T-helper 9 cell (primary cell): ENCODE data around the gene BEST1.

Source experiments
- DNase-seq: peaks from one replicate; pipeline ENCODE4 v3.0.0-alpha.2; 2020
- total RNA-seq, 2 donors: gene quantifications; one replicate each; lab custom pipeline; 2026; lab: John Stamatoyannopoulos, UW

The BEST1 gene
- 0.07 to 0.24 reads per million in 2 donors for total RNA-seq

DNA sequence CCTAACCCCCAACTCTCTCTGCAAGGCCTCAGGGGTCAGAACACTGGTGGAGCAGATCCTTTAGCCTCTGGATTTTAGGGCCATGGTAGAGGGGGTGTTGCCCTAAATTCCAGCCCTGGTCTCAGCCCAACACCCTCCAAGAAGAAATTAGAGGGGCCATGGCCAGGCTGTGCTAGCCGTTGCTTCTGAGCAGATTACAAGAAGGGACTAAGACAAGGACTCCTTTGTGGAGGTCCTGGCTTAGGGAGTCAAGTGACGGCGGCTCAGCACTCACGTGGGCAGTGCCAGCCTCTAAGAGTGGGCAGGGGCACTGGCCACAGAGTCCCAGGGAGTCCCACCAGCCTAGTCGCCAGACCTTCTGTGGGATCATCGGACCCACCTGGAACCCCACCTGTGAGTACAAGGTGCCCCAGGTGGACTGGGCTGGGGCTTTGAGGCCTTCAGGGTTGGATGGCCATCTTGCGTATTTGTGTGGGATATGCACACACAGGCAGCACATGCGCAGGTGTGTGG is at the start of gene BEST1:
TSS of gene BEST1 (plus strand) at position 317 of the 513 bp plus-strand sequence. CDS start 1,456 bp downstream, outside the sequence.
- DNase-seq: no peak

DNA sequence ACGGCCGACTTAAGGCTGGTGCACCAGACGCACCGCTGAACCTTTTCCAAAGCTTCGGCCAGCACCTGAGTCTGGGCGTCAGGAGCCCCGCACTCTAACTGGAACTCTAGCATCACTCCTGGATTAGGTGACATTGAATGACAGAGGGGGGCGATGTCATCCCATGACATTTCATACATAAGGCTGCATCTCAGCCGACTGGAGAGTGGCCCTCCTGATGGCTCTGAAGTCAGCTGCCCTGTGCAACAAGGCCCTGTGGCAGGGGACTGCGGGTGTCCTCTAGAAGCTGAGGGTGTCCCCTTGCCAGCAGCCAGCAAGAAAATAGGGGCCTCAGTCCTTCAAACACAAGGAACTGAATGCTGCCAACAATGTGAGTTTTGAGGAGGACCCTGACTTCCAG is 48.8 kb upstream of the BEST1 start:
- no peak for DNase-seq

DNA sequence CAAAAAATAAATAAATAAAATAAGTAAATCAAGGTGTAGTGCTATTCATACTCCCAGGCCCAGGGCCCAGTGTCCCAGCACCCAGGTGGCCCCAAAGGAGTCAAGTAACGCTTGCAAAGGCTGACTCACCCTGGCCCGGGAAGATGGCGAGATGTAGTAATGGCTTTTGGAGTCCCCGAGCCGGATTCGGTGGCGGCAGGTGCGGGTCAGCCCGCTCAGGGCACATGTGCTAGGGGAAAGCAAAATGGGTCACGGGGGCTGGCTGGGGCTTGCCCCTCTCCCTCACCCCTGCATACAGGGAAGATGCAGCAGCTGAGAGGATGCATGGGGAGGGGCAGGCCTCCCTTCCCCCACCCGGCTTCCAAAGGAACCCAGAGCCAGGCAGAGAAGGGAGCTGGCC is 47.8 kb upstream of the BEST1 start:
- DNase-seq: no peak

DNA sequence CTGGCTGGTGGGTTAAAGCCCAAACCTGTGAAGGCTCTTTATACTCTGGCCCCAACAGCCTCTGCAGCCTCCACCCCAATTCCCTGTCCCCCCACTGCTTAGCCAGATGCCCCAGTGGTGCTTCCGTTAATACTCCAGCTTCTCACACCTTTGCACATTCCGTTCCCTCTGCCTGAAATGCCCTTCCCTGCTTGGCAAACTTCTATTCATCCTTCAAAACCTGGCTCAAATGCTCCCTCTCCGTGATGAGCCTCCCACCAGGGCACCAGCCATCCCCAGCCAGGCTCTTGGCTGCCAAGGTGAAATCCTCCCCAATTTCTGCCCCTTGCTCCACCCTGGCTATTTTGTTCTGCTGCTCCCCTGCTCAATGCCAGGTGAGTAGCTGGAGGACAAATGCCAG is 46.3 kb upstream of the BEST1 start:
- no peak for DNase-seq

DNA sequence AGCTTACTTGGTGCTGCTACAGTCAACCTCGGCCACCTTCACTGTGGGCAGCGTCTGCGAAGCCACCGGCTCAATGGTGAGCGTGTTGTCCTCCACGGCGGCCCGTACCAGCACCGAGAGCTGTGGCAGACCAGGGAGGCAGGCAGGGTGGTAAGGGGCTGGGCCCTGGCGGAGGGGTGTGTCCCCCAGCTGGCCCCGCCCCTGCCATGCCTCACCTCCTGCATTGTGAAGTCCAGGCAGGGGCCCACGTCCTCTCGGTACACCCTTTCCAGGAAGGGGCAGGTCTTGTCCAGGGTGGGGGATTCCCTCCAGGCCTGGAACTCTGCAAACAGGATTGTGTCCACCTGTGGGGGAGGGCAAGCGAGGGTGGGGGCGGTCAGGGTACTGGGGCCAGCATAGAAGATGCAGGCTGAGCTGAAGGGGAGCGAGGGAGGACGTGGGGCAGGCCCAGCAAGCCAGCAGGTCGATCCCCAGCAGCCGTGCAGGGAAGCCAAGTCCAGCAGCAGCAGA is 45.6 kb upstream of the BEST1 start:
- DNase-seq: no peak

DNA sequence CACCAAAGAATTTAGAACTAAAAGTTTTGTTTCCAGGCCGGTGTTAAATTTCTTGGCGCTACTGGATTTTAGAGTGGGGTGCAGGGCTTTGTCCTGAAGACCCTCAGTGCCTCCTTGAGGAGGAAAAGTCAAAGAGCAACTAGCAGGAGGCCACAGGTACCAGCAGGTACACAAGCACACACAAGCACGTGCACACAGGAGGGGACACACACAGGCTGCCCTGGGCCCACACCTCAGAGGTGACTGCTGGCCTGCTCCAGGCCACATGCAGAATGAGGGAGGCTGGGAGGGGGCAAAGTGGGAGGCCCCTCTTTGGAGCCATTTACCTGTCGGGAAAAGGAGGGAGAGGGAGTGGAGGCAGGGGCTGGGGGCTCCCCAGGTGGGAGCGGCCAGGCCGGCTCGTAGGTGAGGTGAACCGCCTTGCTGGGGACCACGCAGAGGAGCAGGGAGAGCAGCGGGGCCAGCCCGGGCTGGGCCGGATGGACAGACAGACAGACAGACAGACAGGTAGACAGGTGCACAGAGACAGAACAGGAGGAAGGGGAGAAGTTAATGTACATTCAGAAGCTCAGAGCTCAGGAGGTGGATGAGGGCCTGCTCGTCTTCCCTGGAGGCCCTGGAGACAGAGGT is 45.0 kb upstream of the BEST1 start:
- no peak for DNase-seq

DNA sequence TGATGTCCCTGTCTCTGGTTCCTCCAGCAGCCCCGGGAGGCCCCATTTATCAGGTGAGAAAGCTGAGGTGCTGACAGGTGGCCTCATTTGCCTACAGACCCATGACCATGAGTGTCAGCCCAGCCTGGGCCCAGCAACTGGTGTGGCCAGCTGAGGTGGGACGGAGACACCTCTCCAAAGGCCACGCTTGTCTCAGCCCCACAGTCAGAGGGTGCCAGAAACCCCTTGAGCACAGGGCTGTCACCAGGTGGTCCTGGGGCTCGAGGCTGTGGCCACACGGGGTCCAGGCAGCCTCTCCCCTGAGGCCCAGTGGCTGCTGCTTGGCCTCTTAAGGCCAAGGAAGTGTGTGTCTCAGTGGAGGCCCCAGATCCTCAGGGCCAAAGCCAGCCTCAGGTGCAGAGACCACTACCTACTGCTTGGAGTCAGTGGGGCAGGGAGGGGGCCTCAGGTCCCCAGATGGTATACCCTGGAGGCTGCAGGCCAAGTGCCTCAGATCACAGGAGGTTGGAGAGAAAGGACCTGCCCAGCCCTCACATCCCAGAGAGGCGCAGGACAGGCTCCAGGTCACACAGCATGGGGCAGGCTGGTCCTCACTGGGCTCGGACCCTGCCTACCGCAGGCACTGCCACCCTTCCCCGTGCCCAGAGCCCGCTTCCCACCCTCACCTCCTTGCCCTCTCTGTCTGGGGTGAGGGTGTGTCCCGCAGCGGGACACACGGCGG is 44.2 kb upstream of the BEST1 start:
- DNase-seq: no peak

DNA sequence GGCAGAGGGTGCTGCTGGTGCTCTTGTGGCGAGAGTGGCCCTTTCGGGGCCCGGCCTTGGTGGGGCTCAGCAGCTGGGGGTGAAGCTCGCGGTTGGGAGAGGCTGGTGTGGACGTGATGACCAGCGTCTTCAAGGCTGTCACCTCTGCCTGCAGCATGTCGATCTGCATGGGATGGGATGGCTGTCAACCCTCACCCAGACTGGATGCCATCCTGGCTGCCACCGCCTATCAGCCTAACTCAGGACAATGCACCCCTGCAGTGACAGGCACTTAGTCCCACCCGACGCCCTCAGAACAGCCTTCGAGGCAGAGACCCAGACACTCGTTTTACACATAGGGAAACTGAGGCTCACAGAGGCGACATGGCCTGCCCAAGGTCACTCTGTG is 43.6 kb upstream of the BEST1 start:
- DNase-seq: no peak

DNA sequence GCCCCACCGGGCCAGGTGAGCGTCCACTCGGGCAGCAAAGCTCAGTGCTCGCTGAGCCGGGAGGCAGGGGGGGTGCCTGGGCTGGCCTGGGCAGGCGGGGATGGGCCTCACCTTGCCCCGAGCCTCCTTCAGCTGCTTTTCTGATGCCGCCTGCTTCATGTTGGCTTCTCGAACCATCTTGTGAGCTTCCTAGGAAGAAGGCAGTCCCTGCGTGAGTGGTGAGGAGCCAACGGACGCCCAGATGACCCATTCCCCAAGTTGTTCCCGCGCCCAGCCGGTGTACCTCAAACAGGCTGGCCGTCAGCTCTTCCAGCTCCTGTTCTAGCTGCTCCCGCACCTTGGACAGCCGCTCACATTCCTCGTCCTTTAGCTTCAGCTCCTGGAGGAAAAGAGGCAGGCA is 42.9 kb upstream of the BEST1 start:
- no peak for DNase-seq

DNA sequence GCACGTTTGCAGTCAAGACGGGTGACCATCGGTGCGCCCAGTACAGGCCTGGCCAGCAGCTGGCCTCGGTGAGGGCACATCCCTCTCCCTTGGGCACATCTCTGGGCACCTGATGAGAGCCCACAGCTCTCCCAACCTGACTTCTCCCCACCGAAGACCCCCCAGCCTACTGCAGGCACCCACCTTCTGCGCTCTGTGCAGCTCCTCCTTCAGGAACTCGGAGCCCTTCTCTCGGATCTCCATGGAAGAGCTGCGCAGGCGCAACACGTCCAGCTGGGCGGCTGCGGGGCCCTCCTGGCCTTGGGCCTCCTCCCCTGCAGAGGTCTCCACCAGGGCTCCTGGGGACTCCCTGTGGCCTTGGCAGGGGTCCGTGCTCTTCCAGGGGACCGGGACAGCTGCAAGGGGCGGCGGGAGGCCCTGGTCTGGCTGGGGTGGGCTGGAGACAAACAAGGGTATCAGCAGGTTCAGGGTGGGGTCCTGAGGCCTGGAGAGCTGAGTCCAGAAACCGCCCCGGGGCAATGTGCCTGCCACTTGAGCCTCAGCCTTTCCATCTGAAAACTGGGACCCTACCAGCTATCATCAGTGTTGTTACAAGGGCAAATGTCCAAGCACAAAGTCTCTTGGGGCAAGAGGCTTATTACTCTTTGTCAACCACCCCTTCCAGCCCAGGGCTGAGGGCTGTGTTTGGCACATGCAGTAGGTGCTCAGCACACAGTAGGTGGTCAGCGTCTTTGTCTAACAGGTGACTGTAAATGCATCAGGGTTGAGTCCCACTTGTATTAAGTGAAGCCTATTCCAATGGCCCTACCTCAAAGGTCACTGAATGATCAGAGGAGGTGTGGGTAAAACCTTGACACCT is 42.1 kb upstream of the BEST1 start:
- DNase-seq: no peak

DNA sequence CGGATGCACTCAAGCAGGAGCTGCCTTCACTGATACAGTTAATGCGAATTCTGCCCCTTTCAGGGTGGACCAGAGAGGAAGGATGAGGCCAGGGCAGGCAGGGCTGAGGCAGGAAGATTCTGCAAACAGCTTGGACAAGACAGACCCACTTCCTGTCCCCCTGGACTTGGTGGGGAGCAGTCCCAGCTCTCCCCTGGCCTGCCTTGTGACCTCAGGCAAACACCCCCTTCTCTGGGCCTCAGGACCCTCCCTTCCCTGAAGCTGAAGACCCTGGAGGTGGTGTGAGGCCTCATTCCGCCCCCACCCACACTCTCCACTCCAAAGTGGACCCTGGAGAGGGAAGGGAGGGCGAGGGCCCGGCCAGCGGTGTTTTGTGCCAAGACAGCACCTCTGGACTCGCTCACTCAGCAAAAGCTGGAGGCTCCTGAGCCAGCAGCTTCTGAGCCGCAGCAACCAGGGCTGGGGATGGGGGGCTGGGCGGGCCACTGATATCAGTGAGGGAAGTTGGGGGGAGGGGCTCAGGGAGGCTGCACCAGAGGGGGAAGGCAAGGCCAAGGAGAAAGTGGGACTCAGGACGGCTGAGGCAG is 41.3 kb upstream of the BEST1 start:
- DNase-seq: no peak

DNA sequence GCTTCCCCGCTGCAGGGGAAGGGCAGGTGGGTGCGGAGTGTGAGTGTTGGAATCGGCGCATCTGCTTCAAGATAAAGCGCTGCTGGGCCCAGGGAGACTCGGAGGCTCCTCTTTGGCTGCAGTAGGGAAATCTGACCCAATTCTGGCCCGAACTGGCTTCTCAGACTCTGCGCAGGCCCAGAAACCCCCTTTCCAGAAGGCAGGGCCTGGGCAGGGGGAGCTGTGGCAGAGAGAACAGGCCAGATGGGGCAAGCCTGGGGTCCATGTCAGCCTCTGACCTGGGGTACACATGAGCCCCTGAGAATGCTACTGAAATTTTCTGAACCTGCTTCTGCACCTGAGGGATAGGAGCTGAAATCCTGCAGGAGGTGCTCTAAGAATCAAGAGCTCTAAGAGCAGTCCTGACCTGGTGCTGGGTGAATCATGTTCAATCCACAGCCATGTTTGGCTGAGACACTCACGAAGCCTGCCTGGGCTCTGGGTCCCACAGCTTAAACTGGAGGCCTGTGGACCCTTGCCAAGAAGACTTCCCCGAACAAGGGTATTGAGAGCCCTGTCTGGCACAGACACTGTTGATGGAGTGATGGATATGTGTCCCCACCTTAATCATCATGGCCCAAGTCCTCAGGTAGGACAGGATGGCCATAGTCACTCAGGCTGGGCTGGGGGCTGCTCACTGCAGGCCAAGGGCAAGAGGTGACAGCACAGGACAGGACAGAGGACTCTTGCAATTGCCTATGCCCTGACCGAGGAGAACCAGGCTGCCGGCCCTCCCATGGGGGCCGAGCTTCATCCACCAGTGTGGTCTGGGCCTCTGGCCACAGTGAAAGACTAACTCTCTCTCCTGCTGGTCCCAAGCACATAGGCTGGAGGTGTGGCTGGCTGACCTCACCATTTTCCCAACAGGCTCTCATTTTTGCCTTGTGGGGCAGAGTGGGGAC is 39.7 kb upstream of the BEST1 start:
- DNase-seq: no peak

DNA sequence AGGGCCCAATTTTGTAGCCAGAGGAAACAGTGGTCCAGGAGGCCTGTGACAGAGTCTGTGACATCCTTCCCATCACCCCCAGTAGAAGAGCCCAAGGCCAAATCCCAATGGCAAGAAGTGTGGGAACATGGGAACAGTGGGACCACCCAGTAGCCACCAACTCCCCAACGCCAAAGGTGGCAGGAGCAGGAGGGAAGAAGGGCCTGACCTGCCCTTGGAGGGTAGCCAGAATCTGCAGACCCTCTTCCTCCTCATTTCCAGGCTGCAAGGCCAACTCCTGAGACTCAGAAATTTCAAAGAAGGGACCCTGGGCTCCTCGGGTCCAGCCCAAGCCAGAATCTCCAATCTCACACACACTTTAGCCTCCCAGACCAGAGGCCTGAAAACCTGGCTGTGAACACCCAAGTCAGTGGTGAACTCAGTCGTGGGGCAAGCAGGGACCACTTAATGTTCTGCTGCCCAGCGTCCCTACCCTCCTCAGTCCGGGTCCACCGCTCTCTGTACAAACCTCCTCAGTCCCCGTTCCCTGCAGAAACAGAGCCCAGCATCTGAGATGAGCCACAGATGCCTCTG is 38.9 kb upstream of the BEST1 start:
- DNase-seq: no peak

DNA sequence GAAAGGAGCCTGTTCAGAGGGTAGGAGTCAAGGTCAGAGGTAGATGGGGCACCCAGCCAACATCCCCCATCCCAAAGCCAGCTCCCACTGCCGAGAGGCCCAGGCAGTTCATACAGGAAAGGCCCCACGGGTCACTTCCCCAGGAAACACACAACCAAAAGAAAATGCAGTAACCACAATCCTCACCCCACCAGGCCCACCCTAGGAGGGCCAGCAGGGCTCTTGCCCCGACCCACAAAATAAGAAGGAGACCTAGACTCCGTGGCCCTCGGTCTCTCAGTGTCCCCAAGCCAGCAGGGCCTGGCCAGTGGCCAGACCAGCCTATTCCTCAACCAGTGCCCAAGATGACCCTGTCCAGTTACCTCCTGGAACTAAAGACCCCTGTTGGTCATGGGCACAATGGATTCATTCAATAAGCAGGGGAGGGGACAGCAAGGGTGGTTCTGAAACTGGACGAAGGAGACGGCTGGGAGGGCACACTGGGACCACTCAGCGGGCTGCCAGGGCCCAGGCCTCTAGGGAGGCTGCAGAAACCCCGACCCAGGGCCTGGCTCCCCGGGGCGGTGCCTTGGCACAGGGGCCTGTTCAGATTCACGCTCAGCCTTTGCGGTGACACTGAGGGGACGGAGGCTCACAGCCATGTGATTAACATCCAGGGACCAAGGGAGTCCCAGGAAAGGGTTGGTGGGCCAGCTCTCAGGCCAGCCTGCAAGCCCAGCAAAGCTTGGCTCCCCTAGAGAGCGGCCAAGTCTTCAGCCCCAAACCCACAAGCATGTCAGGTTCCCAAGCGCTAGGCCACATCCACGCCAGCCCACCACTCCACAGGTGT is 38.2 kb upstream of the BEST1 start:
- no peak for DNase-seq

DNA sequence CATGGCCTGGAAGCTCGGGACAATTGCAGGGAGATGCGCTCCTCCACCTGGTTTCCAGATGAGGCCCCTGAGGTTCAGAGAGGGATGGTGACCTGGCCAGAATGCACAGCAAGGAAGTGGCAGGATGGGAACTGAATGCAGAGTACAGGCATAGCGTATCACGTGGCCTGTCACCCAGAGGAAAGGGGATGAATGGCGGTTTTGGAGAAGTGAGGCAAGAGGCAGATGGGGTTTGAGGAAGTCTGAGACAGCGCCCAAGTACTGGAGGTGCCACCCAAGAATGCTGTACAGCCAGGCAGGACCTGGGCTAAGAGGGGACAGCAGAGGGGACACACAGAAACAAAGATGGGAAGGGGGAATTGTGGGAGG is 37.6 kb upstream of the BEST1 start:
- no peak for DNase-seq

DNA sequence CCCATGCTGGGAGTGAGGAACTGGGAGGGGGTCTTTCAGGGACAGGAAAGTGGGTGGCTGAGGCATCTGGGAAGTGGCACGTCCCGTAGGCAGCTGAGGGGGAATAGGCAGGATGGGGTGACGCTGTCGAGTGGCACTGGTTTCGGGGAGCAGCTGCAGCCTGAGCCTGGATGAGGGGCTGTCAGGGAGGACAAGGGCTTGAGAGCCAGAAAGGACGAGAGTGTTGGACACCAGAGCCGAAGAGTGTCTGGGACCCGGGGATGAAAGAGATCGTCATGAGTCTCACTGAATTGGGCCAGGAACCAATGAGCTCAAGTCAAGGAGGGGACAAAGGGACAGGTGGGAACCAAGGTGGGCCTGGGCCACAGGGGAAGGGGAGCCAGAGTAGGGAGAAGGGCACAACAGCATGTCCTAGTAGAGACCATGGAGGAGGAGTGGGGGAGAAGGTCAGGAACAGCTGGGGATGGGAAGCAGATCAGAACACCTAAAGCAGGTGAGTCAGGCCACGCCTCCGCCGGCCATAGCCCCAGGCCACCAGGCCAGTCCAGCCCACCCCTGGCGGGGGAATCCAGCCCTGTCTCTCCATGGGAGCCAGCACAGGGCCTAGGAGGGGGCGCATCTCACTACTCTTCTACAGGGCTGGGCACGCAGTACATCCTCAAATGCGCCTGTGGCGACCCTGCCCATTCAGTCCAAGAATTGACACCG is 37.0 kb upstream of the BEST1 start:
- DNase-seq: no peak

DNA sequence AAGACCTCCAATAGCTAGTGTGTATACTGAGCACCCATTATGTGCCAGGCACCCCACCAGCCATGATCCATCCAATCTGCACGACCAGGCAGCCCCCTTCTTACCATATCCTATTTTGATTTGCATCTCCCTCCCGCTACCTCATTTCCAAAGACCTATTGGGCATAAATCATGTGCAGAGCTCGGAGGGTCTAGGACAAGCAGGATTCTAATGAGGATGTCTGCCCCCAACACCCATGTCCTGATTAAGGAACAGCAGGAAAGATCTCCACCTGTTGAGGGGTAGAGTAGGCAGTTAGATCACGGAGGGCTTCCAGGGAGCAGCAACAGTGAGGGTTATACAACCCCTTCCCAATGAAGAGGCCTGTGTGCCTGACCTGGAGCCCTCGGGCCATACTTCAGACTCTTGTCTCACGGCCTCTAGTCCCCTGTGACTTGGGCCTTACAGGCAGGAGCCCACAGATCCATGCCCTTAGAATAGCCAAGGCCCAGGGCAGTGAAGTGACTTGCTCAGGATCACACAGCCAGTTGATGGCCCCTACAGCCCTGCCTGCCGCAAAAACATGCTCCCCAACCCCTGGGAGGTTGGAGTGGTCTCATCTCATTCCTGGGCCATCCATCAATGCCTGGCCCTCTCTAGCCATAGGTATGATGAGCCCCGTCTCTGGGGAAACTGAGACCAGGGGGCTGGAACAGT is 36.3 kb upstream of the BEST1 start:
- DNase-seq: no peak

DNA sequence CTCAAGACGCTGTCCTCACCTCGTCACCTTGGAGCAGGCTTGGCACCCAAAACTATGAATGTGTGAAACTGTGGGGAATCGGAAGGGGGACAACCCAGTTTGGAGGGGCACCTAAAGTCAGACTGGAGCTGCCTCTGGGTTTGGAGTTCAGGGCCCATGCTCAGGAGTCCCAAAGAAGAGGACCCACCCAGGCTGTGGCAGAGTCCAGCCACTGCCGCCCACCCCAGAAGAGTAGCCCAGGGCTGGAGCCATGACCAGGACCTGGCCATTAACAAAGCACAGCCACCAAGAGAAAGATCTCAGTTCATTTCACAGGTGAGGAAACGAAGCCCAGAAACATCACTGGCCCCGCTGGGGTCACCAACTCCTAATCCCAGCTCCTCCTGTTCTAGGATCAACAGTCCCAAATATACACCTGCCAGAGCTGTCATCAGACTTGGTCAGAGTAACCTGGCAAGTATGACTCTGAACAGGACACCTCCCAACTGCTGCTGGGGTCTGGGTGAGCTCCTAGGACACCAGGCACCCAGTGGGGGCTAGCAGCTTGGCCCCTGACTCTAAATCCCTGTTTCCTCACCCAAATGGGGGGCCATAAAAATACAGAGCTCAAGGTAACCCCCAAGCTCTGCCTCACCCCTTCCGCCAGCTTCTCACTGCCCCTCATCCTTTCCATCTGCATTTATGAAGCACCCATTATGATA is 35.5 kb upstream of the BEST1 start:
- no peak for DNase-seq
